SJSA1 (cell line): ENCODE results near the gene GCK. TPM values are rescaled to one million over a fixed set of nuclear protein-coding genes. Genes with fewer than 3 reads are reported as not detected.

ENCODE experiments used
- DNase-seq, 2 experiments: peaks; one replicate each; pipeline ENCODE4 v3.0.0-alpha.2; 2015 to 2020; ENCODE audit warnings: low spot score in 2 of 2, low read depth in 1 of 2
- H3K27ac ChIP-seq: fragments of 250-450 bp; sonication (Bioruptor Pico); 2 replicates; pipeline ENCODE4 v1.5.1; 2020; ENCODE audit warnings: mild to moderate bottlenecking, moderate library complexity
- H3K27me3 ChIP-seq: fragments of 250-450 bp; sonication (Bioruptor Pico); replicated peaks from 2 replicates; pipeline ENCODE4 v1.5.1; 2020; ENCODE audit warnings: mild to moderate bottlenecking, moderate library complexity
- H3K36me3 ChIP-seq: fragments of 250-450 bp; sonication (Bioruptor Pico); 2 replicates; pipeline ENCODE4 v1.5.1; 2020; ENCODE audit warnings: mild to moderate bottlenecking
- H3K4me1 ChIP-seq: fragments of 250-450 bp; sonication (Bioruptor Pico); replicated peaks from 2 replicates; pipeline ENCODE4 v1.6.1; 2021; ENCODE audit warnings: mild to moderate bottlenecking
- H3K4me3 ChIP-seq: fragments of 250-450 bp; sonication (Bioruptor Pico); 2 replicates; pipeline ENCODE4 v1.5.1; 2020; ENCODE audit warnings: mild to moderate bottlenecking
- H3K9me3 ChIP-seq: fragments of 250-450 bp; sonication (Bioruptor Pico); replicated peaks from 2 replicates; pipeline ENCODE4 v1.5.1; 2020; ENCODE audit warnings: mild to moderate bottlenecking
- total RNA-seq: library from RNA; depleted of rRNA; stranded (reverse); fragments of >200 nt; shearing (Covaris generic); gene quantifications from 2 replicates; pipeline ENCODE4 v1.2.3, GENCODE V29; 2014

GCK gene
- total RNA-seq, 1 experiment from 2014 or later = 0.13 TPM

GRCh38 chr7:44112231-44112996, 76.8 kb downstream of the GCK start:
- Histone ChIP-seq H3K4me3 (no peak overlapping the region), H3K27ac (no peak overlapping the region), H3K9me3 (no peaks in the 10 kb centered on the region), H3K36me3 (peaks cover 32% of the 10 kb centered on the region), H3K27me3 (no peaks in the 10 kb centered on the region), H3K4me1 (no peaks in the 10 kb centered on the region)
- DNase-seq = no peak

GRCh38 chr7:44111761-44112160, 77.5 kb downstream of the GCK start:
- H3K9me3 ChIP-seq = no peaks in the 10 kb centered on the region
- DNase-seq = no peak
- H3K4me3 ChIP-seq = no peak overlapping the region
- no peaks in the 10 kb centered on the region for H3K27me3 ChIP-seq
- peaks cover 25% of the 10 kb centered on the region for H3K36me3 ChIP-seq
- no peaks in the 10 kb centered on the region for H3K4me1 ChIP-seq
- H3K27ac ChIP-seq = no peak overlapping the region

- no peak for DNase-seq
- no peak overlapping the region for H3K4me3 ChIP-seq
- no peak overlapping the region for H3K27ac ChIP-seq
- H3K27me3 ChIP-seq = no peaks in the 10 kb centered on the region
- no peaks in the 10 kb centered on the region for H3K4me1 ChIP-seq
- no peaks in the 10 kb centered on the region for H3K9me3 ChIP-seq
- H3K36me3 ChIP-seq = peaks cover 17% of the 10 kb centered on the region
These were observed 78.3 kb downstream of the GCK start for GRCh38 chr7:44110719-44111635.

GRCh38 chr7:44109991-44110390, 79.2 kb downstream of the GCK start:
- peaks cover 10% of the 10 kb centered on the region for H3K36me3 ChIP-seq

GRCh38 chr7:44108768-44109750, 80.2 kb downstream of the GCK start:
- H3K27me3 ChIP-seq = no peaks in the 10 kb centered on the region
- H3K36me3 ChIP-seq = peaks cover under 1% of the 10 kb centered on the region; the same call in 1 of the 2 replicates
- H3K9me3 ChIP-seq = no peaks in the 10 kb centered on the region
- DNase-seq = no peak
- H3K4me1 ChIP-seq = peaks cover 10% of the 10 kb centered on the region
- H3K4me3 ChIP-seq = no peak overlapping the region
- H3K27ac ChIP-seq = no peak overlapping the region

More at GRCh38 chr7:44109991-44110390, 79.2 kb downstream of the GCK start:
- no peak overlapping the region for H3K4me3 ChIP-seq
- no peak overlapping the region for H3K27ac ChIP-seq
- H3K9me3 ChIP-seq = no peaks in the 10 kb centered on the region
- H3K4me1 ChIP-seq = peaks cover 8% of the 10 kb centered on the region
- H3K27me3 ChIP-seq = no peaks in the 10 kb centered on the region
- DNase-seq = no peak

GRCh38 chr7:44107961-44108767, 81.1 kb downstream of the GCK start:
- Histone ChIP-seq H3K27ac (no peak overlapping the region), H3K36me3 (no peaks in the 10 kb centered on the region), H3K27me3 (no peaks in the 10 kb centered on the region), H3K9me3 (no peaks in the 10 kb centered on the region), H3K4me1 (peaks cover 10% of the 10 kb centered on the region), H3K4me3 (no peak overlapping the region)
- no peak for DNase-seq

GRCh38 chr7:44107116-44107960, 81.9 kb downstream of the GCK start:
- H3K9me3 ChIP-seq = no peaks in the 10 kb centered on the region
- H3K4me3 ChIP-seq = no peak overlapping the region
- peaks cover 10% of the 10 kb centered on the region for H3K4me1 ChIP-seq
- H3K27me3 ChIP-seq = no peaks in the 10 kb centered on the region
- H3K36me3 ChIP-seq = no peaks in the 10 kb centered on the region
- DNase-seq = no peak
- no peak overlapping the region for H3K27ac ChIP-seq

GRCh38 chr7:44106311-44107065, 82.8 kb downstream of the GCK start:
- no peak for DNase-seq
- H3K27me3 ChIP-seq = no peaks in the 10 kb centered on the region
- no peaks in the 10 kb centered on the region for H3K36me3 ChIP-seq
- H3K27ac ChIP-seq = no peak overlapping the region
- H3K4me1 ChIP-seq = peaks cover 10% of the 10 kb centered on the region
- H3K9me3 ChIP-seq = no peaks in the 10 kb centered on the region
- H3K4me3 ChIP-seq = no peak overlapping the region

GRCh38 chr7:44105832-44106231, 83.4 kb downstream of the GCK start:
- Histone ChIP-seq H3K4me3 (no peak overlapping the region), H3K36me3 (no peaks in the 10 kb centered on the region), H3K9me3 (no peaks in the 10 kb centered on the region), H3K27me3 (no peaks in the 10 kb centered on the region), H3K4me1 (peaks cover 11% of the 10 kb centered on the region), H3K27ac (no peak overlapping the region)
- DNase-seq = no peak

GRCh38 chr7:44104860-44105771, 84.1 kb downstream of the GCK start:
- Histone ChIP-seq H3K9me3 (no peaks in the 10 kb centered on the region), H3K27ac (no peak overlapping the region), H3K27me3 (no peaks in the 10 kb centered on the region), H3K36me3 (no peaks in the 10 kb centered on the region), H3K4me3 (no peak overlapping the region), H3K4me1 (peaks cover 18% of the 10 kb centered on the region)
- no peak for DNase-seq
